IMR-90 (cell line): Measurements from ENCODE around the gene ERH.

Experiments used
- CTCF ChIP-seq: conservative IDR thresholded peaks from 2 replicates; pipeline ENCODE4 v1.5.1; 2012; ENCODE audit warnings: mild to moderate bottlenecking, low read depth, low read length, improper control_type of control experiment
- FOS ChIP-seq: fragments of 150-350 bp; IDR thresholded peaks from 2 replicates; pipeline ENCODE4 v1.6.1; 2016; ENCODE audit warnings: low read depth, low read length
- MXI1 ChIP-seq: IDR thresholded peaks from 2 replicates; pipeline ENCODE4 v1.6.1; 2012; ENCODE audit warnings: low read depth, mild to moderate bottlenecking, low read length, moderate library complexity, borderline replicate concordance
- POLR2A ChIP-seq: IDR thresholded peaks from 2 replicates; pipeline ENCODE4 v1.6.1; 2012; ENCODE audit warnings: mild to moderate bottlenecking, low read depth, low read length
- RFX5 ChIP-seq: IDR thresholded peaks from 2 replicates; pipeline ENCODE4 v1.8.0; 2012; ENCODE audit warnings: low read depth, mild to moderate bottlenecking, low read length, moderate library complexity
- SMC3 ChIP-seq: fragments of 150-350 bp; IDR thresholded peaks from 2 replicates; pipeline ENCODE4 v1.6.1; 2016; ENCODE audit warnings: low read depth, mild to moderate bottlenecking, antibody characterized with exemption, low read length, moderate library complexity

GRCh38 chr14:69357544-69358200, 40.4 kb downstream of the ERH start:
- TF ChIP-seq CTCF (no peak), FOS (no peak), RFX5 (no peak), SMC3 (no peak), POLR2A (no peak), MXI1 (no peak)
